Liver (tissue), 3 donors: ENCODE measurements around the gene SIGLEC6.

Experiments used
- FOXA2 ChIP-seq: IDR thresholded peaks from 2 replicates; pipeline ENCODE4 v1.6.1; 2016; ENCODE audit warnings: antibody characterized with exemption
- GABPA ChIP-seq, 2 donors: IDR thresholded peaks in 1 of 2; conservative IDR thresholded peaks in 1 of 2; 2 replicates each; pipeline ENCODE4 v1.6.1; 2016; ENCODE audit warnings: antibody characterized with exemption in 2 of 2, mild to moderate bottlenecking in 1 of 2, moderate library complexity in 1 of 2
- JUND ChIP-seq, 2 donors: IDR thresholded peaks; 2 replicates each; pipeline ENCODE4 v1.6.1; 2016; ENCODE audit warnings: antibody characterized with exemption in 2 of 2
- NR2F2 ChIP-seq: IDR thresholded peaks from 2 replicates; pipeline ENCODE4 v1.6.1; 2016; ENCODE audit warnings: antibody characterized with exemption
- RAD21 ChIP-seq, 2 donors: IDR thresholded peaks; 2 replicates each; pipeline ENCODE4 v1.6.1; 2016; ENCODE audit warnings: antibody characterized with exemption in 2 of 2, mild to moderate bottlenecking in 2 of 2
- RXRA ChIP-seq, 2 donors: IDR thresholded peaks; 2 replicates each; pipeline ENCODE4 v1.6.1; 2017 to 2018; ENCODE audit warnings: antibody characterized with exemption in 2 of 2, mild to moderate bottlenecking in 1 of 2
- SP1 ChIP-seq: IDR thresholded peaks from 2 replicates; pipeline ENCODE4 v1.6.1; 2018; ENCODE audit warnings: antibody characterized with exemption, mild to moderate bottlenecking
- TAF1 ChIP-seq: conservative IDR thresholded peaks from 2 replicates; pipeline ENCODE4 v1.6.1; 2016; ENCODE audit warnings: antibody characterized with exemption, mild to moderate bottlenecking
- YY1 ChIP-seq: IDR thresholded peaks from 2 replicates; pipeline ENCODE4 v1.6.1; 2016; ENCODE audit warnings: antibody characterized with exemption, mild to moderate bottlenecking
- TF ChIP-seq, protein P1 (sequence below): fragments of 150-350 bp; IDR thresholded peaks from 2 replicates; pipeline ENCODE4 v1.5.1; 2017; ENCODE audit warnings: improper control_type of control experiment, low read depth, low read length; ENCODE audit not compliant: missing input control
- TF ChIP-seq, protein P2 (sequence below): IDR thresholded peaks from 2 replicates; pipeline ENCODE4 v1.6.1; 2016; ENCODE audit warnings: antibody characterized with exemption, mild to moderate bottlenecking
- TF ChIP-seq, protein P3 (sequence below): IDR thresholded peaks from 2 replicates; pipeline ENCODE4 v1.6.1; 2016; ENCODE audit warnings: antibody characterized with exemption
- TF ChIP-seq, protein P4 (sequence below): IDR thresholded peaks from 2 replicates; pipeline ENCODE4 v1.6.1; 2016; ENCODE audit warnings: antibody characterized with exemption
- donor health status: healthy.
- donor health status: healthy.

DNA sequence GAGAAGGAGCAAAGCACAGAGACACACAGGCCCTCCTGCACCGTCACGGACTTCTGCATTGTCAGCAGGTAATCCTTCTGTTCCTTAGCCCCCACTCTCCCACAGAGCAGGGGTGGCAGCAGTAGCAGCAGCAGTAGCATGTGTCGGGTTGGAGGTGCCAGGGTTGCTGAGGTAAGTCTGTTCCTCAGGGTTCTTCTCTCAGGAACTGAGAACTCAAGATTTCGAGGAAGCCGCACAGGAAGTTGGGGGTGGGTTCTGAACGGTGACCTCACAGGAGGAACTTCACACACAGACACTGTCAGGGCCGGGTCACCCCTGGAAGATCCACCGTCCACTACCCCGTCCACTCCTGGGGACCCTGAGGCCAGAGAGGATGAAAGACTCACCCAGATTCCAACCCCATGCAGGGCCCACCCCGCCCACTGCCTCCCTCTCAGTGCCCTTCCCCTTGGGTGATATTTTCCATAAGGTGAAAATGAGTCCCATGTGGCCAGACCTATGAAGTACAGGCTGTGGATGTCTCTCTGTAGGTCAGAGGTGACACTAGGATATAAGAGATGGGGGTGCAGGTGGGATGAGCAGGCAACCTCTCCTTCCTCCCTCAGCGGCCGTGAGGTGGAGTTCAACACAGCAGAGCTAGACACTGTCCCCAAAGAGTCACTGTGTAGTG lies 29.7 kb downstream of the SIGLEC6 start, which contains the start of gene SIGLEC12:
- TF ChIP-seq, protein P1, sequence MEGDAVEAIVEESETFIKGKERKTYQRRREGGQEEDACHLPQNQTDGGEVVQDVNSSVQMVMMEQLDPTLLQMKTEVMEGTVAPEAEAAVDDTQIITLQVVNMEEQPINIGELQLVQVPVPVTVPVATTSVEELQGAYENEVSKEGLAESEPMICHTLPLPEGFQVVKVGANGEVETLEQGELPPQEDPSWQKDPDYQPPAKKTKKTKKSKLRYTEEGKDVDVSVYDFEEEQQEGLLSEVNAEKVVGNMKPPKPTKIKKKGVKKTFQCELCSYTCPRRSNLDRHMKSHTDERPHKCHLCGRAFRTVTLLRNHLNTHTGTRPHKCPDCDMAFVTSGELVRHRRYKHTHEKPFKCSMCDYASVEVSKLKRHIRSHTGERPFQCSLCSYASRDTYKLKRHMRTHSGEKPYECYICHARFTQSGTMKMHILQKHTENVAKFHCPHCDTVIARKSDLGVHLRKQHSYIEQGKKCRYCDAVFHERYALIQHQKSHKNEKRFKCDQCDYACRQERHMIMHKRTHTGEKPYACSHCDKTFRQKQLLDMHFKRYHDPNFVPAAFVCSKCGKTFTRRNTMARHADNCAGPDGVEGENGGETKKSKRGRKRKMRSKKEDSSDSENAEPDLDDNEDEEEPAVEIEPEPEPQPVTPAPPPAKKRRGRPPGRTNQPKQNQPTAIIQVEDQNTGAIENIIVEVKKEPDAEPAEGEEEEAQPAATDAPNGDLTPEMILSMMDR: no peak
- TF ChIP-seq GABPA (IDR thresholded peaks at IDR 0.05 in 1 of 2, conservative IDR thresholded peaks at IDR 0.05 in 1 of 2) (no peak), SP1 (no peak), TAF1 (no peak), NR2F2 (no peak), JUND (IDR thresholded peaks at IDR 0.05) (no peak), RXRA (IDR thresholded peaks at IDR 0.05) (no peak), FOXA2 (no peak), RAD21 (IDR thresholded peaks at IDR 0.05) (no peak), YY1 (no peak)
- TF ChIP-seq, protein P2, sequence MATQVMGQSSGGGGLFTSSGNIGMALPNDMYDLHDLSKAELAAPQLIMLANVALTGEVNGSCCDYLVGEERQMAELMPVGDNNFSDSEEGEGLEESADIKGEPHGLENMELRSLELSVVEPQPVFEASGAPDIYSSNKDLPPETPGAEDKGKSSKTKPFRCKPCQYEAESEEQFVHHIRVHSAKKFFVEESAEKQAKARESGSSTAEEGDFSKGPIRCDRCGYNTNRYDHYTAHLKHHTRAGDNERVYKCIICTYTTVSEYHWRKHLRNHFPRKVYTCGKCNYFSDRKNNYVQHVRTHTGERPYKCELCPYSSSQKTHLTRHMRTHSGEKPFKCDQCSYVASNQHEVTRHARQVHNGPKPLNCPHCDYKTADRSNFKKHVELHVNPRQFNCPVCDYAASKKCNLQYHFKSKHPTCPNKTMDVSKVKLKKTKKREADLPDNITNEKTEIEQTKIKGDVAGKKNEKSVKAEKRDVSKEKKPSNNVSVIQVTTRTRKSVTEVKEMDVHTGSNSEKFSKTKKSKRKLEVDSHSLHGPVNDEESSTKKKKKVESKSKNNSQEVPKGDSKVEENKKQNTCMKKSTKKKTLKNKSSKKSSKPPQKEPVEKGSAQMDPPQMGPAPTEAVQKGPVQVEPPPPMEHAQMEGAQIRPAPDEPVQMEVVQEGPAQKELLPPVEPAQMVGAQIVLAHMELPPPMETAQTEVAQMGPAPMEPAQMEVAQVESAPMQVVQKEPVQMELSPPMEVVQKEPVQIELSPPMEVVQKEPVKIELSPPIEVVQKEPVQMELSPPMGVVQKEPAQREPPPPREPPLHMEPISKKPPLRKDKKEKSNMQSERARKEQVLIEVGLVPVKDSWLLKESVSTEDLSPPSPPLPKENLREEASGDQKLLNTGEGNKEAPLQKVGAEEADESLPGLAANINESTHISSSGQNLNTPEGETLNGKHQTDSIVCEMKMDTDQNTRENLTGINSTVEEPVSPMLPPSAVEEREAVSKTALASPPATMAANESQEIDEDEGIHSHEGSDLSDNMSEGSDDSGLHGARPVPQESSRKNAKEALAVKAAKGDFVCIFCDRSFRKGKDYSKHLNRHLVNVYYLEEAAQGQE: no peak
- TF ChIP-seq, protein P3, sequence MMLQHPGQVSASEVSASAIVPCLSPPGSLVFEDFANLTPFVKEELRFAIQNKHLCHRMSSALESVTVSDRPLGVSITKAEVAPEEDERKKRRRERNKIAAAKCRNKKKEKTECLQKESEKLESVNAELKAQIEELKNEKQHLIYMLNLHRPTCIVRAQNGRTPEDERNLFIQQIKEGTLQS: no peak
- TF ChIP-seq, protein P4, sequence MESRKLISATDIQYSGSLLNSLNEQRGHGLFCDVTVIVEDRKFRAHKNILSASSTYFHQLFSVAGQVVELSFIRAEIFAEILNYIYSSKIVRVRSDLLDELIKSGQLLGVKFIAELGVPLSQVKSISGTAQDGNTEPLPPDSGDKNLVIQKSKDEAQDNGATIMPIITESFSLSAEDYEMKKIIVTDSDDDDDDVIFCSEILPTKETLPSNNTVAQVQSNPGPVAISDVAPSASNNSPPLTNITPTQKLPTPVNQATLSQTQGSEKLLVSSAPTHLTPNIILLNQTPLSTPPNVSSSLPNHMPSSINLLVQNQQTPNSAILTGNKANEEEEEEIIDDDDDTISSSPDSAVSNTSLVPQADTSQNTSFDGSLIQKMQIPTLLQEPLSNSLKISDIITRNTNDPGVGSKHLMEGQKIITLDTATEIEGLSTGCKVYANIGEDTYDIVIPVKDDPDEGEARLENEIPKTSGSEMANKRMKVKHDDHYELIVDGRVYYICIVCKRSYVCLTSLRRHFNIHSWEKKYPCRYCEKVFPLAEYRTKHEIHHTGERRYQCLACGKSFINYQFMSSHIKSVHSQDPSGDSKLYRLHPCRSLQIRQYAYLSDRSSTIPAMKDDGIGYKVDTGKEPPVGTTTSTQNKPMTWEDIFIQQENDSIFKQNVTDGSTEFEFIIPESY: no peak
